ENCODE results near the gene ABAT.

Gene ABAT

DNA sequence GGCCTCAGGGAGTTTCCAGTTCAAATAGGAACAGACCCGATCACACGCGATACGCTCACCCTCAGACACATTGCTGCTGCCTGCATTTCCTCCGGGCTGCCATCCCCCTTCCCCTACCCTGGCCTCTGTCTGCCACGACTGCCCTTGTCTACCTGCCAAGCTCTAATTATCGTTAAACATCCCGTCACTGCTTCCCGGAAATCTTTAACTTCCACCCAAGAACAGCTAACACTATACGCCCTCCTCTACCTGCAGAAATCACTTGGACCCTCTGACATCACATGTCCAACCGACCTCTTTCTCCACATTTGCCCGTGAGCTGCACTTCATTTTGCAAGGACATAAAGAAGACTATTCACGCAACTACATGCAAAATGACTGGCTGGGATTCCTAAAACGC, 40.4 kb downstream of the ABAT start:
- no peaks in the 10 kb centered on the region for H3K79me2 ChIP-seq (ENCODE audit: low read length)
- no peak overlapping the region for H3K9ac ChIP-seq (ENCODE audit: low read length)
- H3K27ac ChIP-seq (ENCODE audit: low read length) = no peak overlapping the region
- H3K27me3 ChIP-seq (ENCODE audit: low read depth, low read length) = no peaks in the 10 kb centered on the region; the same call in 1 of the 2 replicates
- peaks cover under 1% of the 10 kb centered on the region; the same call in 1 of the 2 replicates for H3K4me1 ChIP-seq (ENCODE audit: low read length)
- no peak overlapping the region for H3K4me2 ChIP-seq (ENCODE audit: low read length)
- no peaks in the 10 kb centered on the region for H3K36me3 ChIP-seq (replicated peaks; ENCODE audit: low read depth, low read length)
- no peaks in the 10 kb centered on the region for H4K20me1 ChIP-seq (ENCODE audit: insufficient read depth, low read length)
- TF ChIP-seq, protein P1, sequence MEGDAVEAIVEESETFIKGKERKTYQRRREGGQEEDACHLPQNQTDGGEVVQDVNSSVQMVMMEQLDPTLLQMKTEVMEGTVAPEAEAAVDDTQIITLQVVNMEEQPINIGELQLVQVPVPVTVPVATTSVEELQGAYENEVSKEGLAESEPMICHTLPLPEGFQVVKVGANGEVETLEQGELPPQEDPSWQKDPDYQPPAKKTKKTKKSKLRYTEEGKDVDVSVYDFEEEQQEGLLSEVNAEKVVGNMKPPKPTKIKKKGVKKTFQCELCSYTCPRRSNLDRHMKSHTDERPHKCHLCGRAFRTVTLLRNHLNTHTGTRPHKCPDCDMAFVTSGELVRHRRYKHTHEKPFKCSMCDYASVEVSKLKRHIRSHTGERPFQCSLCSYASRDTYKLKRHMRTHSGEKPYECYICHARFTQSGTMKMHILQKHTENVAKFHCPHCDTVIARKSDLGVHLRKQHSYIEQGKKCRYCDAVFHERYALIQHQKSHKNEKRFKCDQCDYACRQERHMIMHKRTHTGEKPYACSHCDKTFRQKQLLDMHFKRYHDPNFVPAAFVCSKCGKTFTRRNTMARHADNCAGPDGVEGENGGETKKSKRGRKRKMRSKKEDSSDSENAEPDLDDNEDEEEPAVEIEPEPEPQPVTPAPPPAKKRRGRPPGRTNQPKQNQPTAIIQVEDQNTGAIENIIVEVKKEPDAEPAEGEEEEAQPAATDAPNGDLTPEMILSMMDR (IDR thresholded peaks at IDR 0.05; ENCODE audit: low read depth, low read length) = no peak
- no peak for TF ChIP-seq EZH2phosphoT487 (IDR thresholded peaks at IDR 0.05; ENCODE audit: low read depth)
- H3K4me3 ChIP-seq (ENCODE audit: low read length) = no peak overlapping the region
- H3K9me3 ChIP-seq (ENCODE audit: insufficient read depth, low read length) = no peaks in the 10 kb centered on the region
- H2AFZ ChIP-seq (ENCODE audit: low read depth, low read length) = no peak overlapping the region

DNA sequence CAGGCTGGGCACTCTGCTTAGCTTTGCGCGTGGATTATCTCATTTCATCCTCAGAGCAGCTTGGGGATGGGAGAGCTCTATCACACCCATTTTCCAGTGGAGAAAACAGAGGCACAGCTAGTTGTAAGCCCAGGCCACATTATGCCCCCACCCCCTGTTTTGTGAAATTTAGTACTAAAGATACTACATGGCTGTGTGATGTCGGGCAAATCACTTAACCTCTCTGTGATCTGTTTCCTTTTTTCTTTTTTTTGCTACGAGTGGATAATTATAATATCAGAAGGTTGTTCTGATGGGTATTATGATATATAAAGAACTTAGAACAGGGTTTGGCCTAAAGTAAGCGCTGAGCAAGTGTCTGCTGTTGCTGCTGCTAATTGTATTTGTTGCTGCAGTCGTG, 41.6 kb downstream of the ABAT start:
- Histone ChIP-seq H4K20me1 (ENCODE audit: insufficient read depth, low read length) (no peaks in the 10 kb centered on the region), H3K79me2 (ENCODE audit: low read length) (no peaks in the 10 kb centered on the region), H3K27ac (ENCODE audit: low read length) (no peak overlapping the region), H3K9me3 (ENCODE audit: insufficient read depth, low read length) (no peaks in the 10 kb centered on the region), H3K4me2 (ENCODE audit: low read length) (no peak overlapping the region), H3K4me1 (ENCODE audit: low read length) (peaks cover 10% of the 10 kb centered on the region; the same call in 1 of the 2 replicates), H3K4me3 (ENCODE audit: low read length) (no peak overlapping the region), H3K27me3 (ENCODE audit: low read depth, low read length) (no peaks in the 10 kb centered on the region; the same call in 1 of the 2 replicates), H3K36me3 (replicated peaks; ENCODE audit: low read depth, low read length) (no peaks in the 10 kb centered on the region), H3K9ac (ENCODE audit: low read length) (no peak overlapping the region), H2AFZ (ENCODE audit: low read depth, low read length) (no peak overlapping the region)
- TF ChIP-seq, protein P1 (IDR thresholded peaks at IDR 0.05; ENCODE audit: low read depth, low read length) = no peak
- no peak for TF ChIP-seq EZH2phosphoT487 (IDR thresholded peaks at IDR 0.05; ENCODE audit: low read depth)

DNA sequence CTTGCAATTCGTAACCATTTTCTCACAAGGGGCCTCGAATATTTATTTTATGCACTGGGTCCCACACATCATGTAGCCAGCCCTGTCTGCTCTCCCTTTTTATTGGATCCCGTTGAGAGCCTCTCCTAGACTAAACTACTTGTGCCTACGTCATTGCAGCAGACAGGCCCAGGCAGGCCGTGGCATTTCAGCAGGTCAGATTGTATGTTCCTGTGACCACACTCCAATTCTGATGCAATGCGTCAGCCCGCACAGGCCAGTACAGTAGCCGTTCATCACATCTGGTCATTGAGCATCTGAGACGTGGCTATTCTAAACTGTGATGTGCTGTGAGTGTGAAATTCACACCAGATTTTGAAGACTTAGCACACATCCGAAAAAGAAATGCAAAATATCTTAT, 42.2 kb downstream of the ABAT start:
- Histone ChIP-seq H3K4me1 (ENCODE audit: low read length) (peaks cover 10% of the 10 kb centered on the region; the same call in 1 of the 2 replicates), H3K9me3 (ENCODE audit: insufficient read depth, low read length) (no peaks in the 10 kb centered on the region), H2AFZ (ENCODE audit: low read depth, low read length) (no peak overlapping the region), H3K79me2 (ENCODE audit: low read length) (no peaks in the 10 kb centered on the region), H3K27me3 (ENCODE audit: low read depth, low read length) (no peaks in the 10 kb centered on the region; the same call in 1 of the 2 replicates), H3K9ac (ENCODE audit: low read length) (no peak overlapping the region), H3K27ac (ENCODE audit: low read length) (no peak overlapping the region), H3K4me2 (ENCODE audit: low read length) (no peak overlapping the region), H4K20me1 (ENCODE audit: insufficient read depth, low read length) (no peaks in the 10 kb centered on the region), H3K4me3 (ENCODE audit: low read length) (no peak overlapping the region), H3K36me3 (replicated peaks; ENCODE audit: low read depth, low read length) (no peaks in the 10 kb centered on the region)
- TF ChIP-seq, protein P1 (IDR thresholded peaks at IDR 0.05; ENCODE audit: low read depth, low read length) = no peak
- TF ChIP-seq EZH2phosphoT487 (IDR thresholded peaks at IDR 0.05; ENCODE audit: low read depth) = no peak

DNA sequence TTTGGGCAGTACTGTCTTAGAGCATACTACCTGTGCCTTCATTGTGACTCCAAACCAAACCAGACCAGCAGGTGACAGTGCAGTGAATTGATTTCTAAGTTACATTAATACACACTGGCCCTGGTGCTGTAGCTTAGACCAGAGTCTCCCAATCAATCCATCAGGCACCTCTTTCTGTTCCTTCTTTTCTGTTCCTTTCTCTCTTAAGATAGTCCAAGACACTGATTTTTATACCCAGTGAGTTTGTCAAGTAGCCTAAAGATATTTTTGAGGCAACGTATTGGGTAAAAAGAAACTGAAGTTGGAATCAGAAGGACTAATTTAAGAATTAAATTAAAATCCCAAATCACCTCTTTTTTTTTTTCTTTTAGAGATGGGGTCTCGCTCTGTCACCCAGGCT, 43.1 kb downstream of the ABAT start:
- H3K9ac ChIP-seq (ENCODE audit: low read length) = no peak overlapping the region
- H3K27me3 ChIP-seq (ENCODE audit: low read depth, low read length) = no peaks in the 10 kb centered on the region; the same call in 1 of the 2 replicates
- no peaks in the 10 kb centered on the region for H3K36me3 ChIP-seq (replicated peaks; ENCODE audit: low read depth, low read length)

More for the DNA sequence above, 43.1 kb downstream of the ABAT start:
- H4K20me1 ChIP-seq (ENCODE audit: insufficient read depth, low read length) = no peaks in the 10 kb centered on the region
- no peak overlapping the region for H3K27ac ChIP-seq (ENCODE audit: low read length)
- H3K9me3 ChIP-seq (ENCODE audit: insufficient read depth, low read length) = no peaks in the 10 kb centered on the region
- no peak overlapping the region for H3K4me3 ChIP-seq (ENCODE audit: low read length)
- H3K4me2 ChIP-seq (ENCODE audit: low read length) = no peak overlapping the region
- H3K4me1 ChIP-seq (ENCODE audit: low read length) = peaks cover 10% of the 10 kb centered on the region; the same call in 1 of the 2 replicates
- TF ChIP-seq, protein P1 (IDR thresholded peaks at IDR 0.05; ENCODE audit: low read depth, low read length) = no peak
- TF ChIP-seq EZH2phosphoT487 (IDR thresholded peaks at IDR 0.05; ENCODE audit: low read depth) = no peak
- no peak overlapping the region for H2AFZ ChIP-seq (ENCODE audit: low read depth, low read length)
- H3K79me2 ChIP-seq (ENCODE audit: low read length) = no peaks in the 10 kb centered on the region
